ENCODE data around the gene CLEC4D. TPM values are rescaled to one million over a fixed set of nuclear protein-coding genes. Genes with fewer than 3 reads are reported as not detected.
"Not testable (repeated sequence)": the region's sequence is repeated elsewhere in the genome, so short reads cannot be mapped to it uniquely, and the experiment has no call there.

CLEC4D gene
- not detected for total RNA-seq

GRCh38 chr12:8513256-8513655, at the start of gene CLEC4D:
TSS of gene CLEC4D (plus strand) at chr12:8513503. CDS start at chr12:8513733, 230 bp downstream.
- ATAC-seq, result no peak
- no peak for DNase-seq (ENCODE audit: low spot score)

GRCh38 chr12:8465301-8465996, 47.9 kb upstream of the CLEC4D start:
- ATAC-seq, result no peak
- no peak for DNase-seq (ENCODE audit: low spot score)

GRCh38 chr12:8466241-8466640, 47.1 kb upstream of the CLEC4D start:
- ATAC-seq (no peak), DNase-seq (ENCODE audit: low spot score) (no peak)

- ATAC-seq (no peak), DNase-seq (ENCODE audit: low spot score) (no peak)
These were observed 42.2 kb upstream of the CLEC4D start for GRCh38 chr12:8471090-8471489.

- no peak for DNase-seq (ENCODE audit: low spot score)
- ATAC-seq, result no peak
These were observed 37.6 kb upstream of the CLEC4D start for GRCh38 chr12:8475508-8476203.

- ATAC-seq (no peak), DNase-seq (ENCODE audit: low spot score) (no peak)
These were observed 30.7 kb upstream of the CLEC4D start for GRCh38 chr12:8482571-8483061.

- ATAC-seq (no peak), DNase-seq (ENCODE audit: low spot score) (no peak)
These were observed 30.2 kb upstream of the CLEC4D start for GRCh38 chr12:8483079-8483478.

- no peak for DNase-seq (ENCODE audit: low spot score)
- ATAC-seq, result no peak
These were observed 21.4 kb upstream of the CLEC4D start for GRCh38 chr12:8491646-8492530.

- ATAC-seq (no peak), DNase-seq (ENCODE audit: low spot score) (no peak)
These were observed 20.2 kb upstream of the CLEC4D start for GRCh38 chr12:8493084-8493483.

- ATAC-seq; DNase-seq (ENCODE audit: low spot score): not testable (repeated sequence)
These were observed 17.6 kb upstream of the CLEC4D start for GRCh38 chr12:8495671-8496070.

- DNase-seq (ENCODE audit: low spot score); ATAC-seq: not testable (repeated sequence)
These were observed 17.2 kb upstream of the CLEC4D start for GRCh38 chr12:8496074-8496473.

- DNase-seq (ENCODE audit: low spot score) (no peak), ATAC-seq (no peak)
These were observed 13.7 kb upstream of the CLEC4D start for GRCh38 chr12:8499616-8500015.

GRCh38 chr12:8501720-8502119, 11.6 kb upstream of the CLEC4D start:
- DNase-seq (ENCODE audit: low spot score) (no peak), ATAC-seq (no peak)

- no peak for ATAC-seq
- DNase-seq (ENCODE audit: low spot score), result no peak
These were observed 9.0 kb upstream of the CLEC4D start for GRCh38 chr12:8504351-8504750.

- DNase-seq (ENCODE audit: low spot score) (no peak), ATAC-seq (no peak)
These were observed 5.7 kb upstream of the CLEC4D start for GRCh38 chr12:8507596-8507995.

- DNase-seq (ENCODE audit: low spot score) (no peak), ATAC-seq (no peak)
These were observed 5.1 kb upstream of the CLEC4D start for GRCh38 chr12:8508223-8508622.

GRCh38 chr12:8508910-8509841, 4.1 kb upstream of the CLEC4D start:
- DNase-seq (ENCODE audit: low spot score), result no peak
- ATAC-seq, result no peak

GRCh38 chr12:8517971-8518370, 4.7 kb downstream of the CLEC4D start:
- DNase-seq (ENCODE audit: low spot score) (no peak), ATAC-seq (no peak)

GRCh38 chr12:8519171-8519570, 5.9 kb downstream of the CLEC4D start:
- ATAC-seq (no peak), DNase-seq (ENCODE audit: low spot score) (no peak)

All from left lobe of liver (tissue), 2 donors.